HepG2 (cell line): ENCODE measurements around the gene WDFY1. TPM values are rescaled to one million over a fixed set of nuclear protein-coding genes. Genes with fewer than 3 reads are reported as not detected.

Experiments
- AKAP8 ChIP-seq: sonication (generic); formaldehyde crosslinking; IDR thresholded peaks from 2 replicates; pipeline ENCODE4 v1.5.1; 2020; ENCODE audit warnings: mild to moderate bottlenecking, missing genetic modification reagents
- ASH2L ChIP-seq: fragments of 300-600, 200-600 bp; sonication (generic); IDR thresholded peaks from 2 replicates; pipeline ENCODE4 v1.7.0; 2017; ENCODE audit warnings: low read depth, mild to moderate bottlenecking, moderate library complexity, mixed read lengths, low read length; ENCODE audit not compliant: insufficient read length
- FOSL2 ChIP-seq: sonication (generic); formaldehyde crosslinking; IDR thresholded peaks from 2 replicates; pipeline ENCODE4 v1.4.0; 2020; ENCODE audit warnings: missing genetic modification reagents
- KDM5B ChIP-seq: sonication (generic); formaldehyde crosslinking; IDR thresholded peaks from 2 replicates; pipeline ENCODE4 v1.4.0; 2020; ENCODE audit warnings: missing genetic modification reagents, mild to moderate bottlenecking, borderline replicate concordance
- KLF16 ChIP-seq, 2 experiments: sonication (generic) in 1 of 2; formaldehyde crosslinking in 1 of 2; IDR thresholded peaks; 2 replicates each; pipeline versions ENCODE4 v1.6.1 to v1.8.0; 2016 to 2023; ENCODE audit warnings: missing genetic modification reagents in 2 of 2, missing compliant biosample characterization in 1 of 2
- NONO ChIP-seq, 2 experiments: fragments of 450-650 bp in 1 of 2; sonication (generic) in 1 of 2; formaldehyde crosslinking in 1 of 2; IDR thresholded peaks in 1 of 2; conservative IDR thresholded peaks in 1 of 2; 2 replicates each; pipeline versions ENCODE4 v1.6.1 to v1.8.0; 2017 to 2022; ENCODE audit warnings: mild to moderate bottlenecking in 1 of 2, missing genetic modification reagents in 1 of 2, moderate library complexity in 1 of 2
- SRY ChIP-seq: sonication (generic); formaldehyde crosslinking; IDR thresholded peaks from 2 replicates; pipeline ENCODE4 v1.8.0; 2022; ENCODE audit warnings: mild to moderate bottlenecking, missing genetic modification reagents
- ZBTB20 ChIP-seq: sonication (generic); formaldehyde crosslinking; IDR thresholded peaks from 2 replicates; pipeline ENCODE4 v1.8.1; 2023; ENCODE audit warnings: missing genetic modification reagents, low read depth, mild to moderate bottlenecking, borderline replicate concordance
- ZNF12 ChIP-seq: sonication (generic); formaldehyde crosslinking; IDR thresholded peaks from 2 replicates; pipeline ENCODE4 v1.5.0; 2020; ENCODE audit warnings: missing genetic modification reagents
- polyA plus RNA-seq, 8 experiments: library from polyadenylated mRNA; depleted of rRNA in 3 of 8; stranded (reverse) in 7 of 8; unstranded in 1 of 8; fragments of >200 nt; fragmentation: Illumina TruSeq in 4 of 8; extraction: Trizol in 4 of 8; gene quantifications; 2 replicates each; pipeline versions ENCODE4 v1.2.1 to v1.2.3, GENCODE V29; 2011 to 2016; ENCODE audit warnings: low read depth in 4 of 8, missing spikeins in 1 of 8, mixed read lengths in 1 of 8; ENCODE audit not compliant: insufficient read depth in 1 of 8
- total RNA-seq, 5 experiments: library from RNA; depleted of rRNA; stranded (reverse); fragments of >200 nt; fragmentation: Illumina TruSeq; extraction: Trizol; gene quantifications; 2 replicates each; pipeline ENCODE4 v1.2.3, GENCODE V29; 2016; ENCODE audit warnings: low read depth in 1 of 5
- TF ChIP-seq, protein P1 (sequence below): IDR thresholded peaks from 2 replicates; pipeline ENCODE4 v1.6.1; 2016; ENCODE audit warnings: low read depth, borderline replicate concordance
- TF ChIP-seq, protein P2 (sequence below): sonication (generic); formaldehyde crosslinking; IDR thresholded peaks from 2 replicates; pipeline ENCODE4 v1.9.0; 2022; ENCODE audit warnings: missing genetic modification reagents, mild to moderate bottlenecking, borderline replicate concordance
- TF ChIP-seq, protein P3 (sequence below): sonication (generic); formaldehyde crosslinking; conservative IDR thresholded peaks from 2 replicates; pipeline ENCODE4 v1.4.0; 2020; ENCODE audit warnings: mild to moderate bottlenecking, missing genetic modification reagents, moderate library complexity
- TF ChIP-seq, protein P4 (sequence below): sonication (generic); formaldehyde crosslinking; IDR thresholded peaks from 2 replicates; pipeline ENCODE4 v1.9.0; 2021; ENCODE audit warnings: missing genetic modification reagents, borderline replicate concordance
- TF ChIP-seq, protein P5 (sequence below): sonication (generic); formaldehyde crosslinking; IDR thresholded peaks from 2 replicates; pipeline ENCODE4 v1.8.0; 2022; ENCODE audit warnings: mild to moderate bottlenecking, missing genetic modification reagents; ENCODE audit not compliant: insufficient replicate concordance
- TF ChIP-seq, protein P6 (sequence below): IDR thresholded peaks from 2 replicates; pipeline ENCODE4 v1.6.1; 2016; ENCODE audit warnings: control low read depth

WDFY1 gene
- total and polyA plus RNA-seq, 2 of the 13 experiments (the other 11 are each of a cell fraction or from before 2014, with no cell fraction given): 77.0 to 78.4 TPM

DNA sequence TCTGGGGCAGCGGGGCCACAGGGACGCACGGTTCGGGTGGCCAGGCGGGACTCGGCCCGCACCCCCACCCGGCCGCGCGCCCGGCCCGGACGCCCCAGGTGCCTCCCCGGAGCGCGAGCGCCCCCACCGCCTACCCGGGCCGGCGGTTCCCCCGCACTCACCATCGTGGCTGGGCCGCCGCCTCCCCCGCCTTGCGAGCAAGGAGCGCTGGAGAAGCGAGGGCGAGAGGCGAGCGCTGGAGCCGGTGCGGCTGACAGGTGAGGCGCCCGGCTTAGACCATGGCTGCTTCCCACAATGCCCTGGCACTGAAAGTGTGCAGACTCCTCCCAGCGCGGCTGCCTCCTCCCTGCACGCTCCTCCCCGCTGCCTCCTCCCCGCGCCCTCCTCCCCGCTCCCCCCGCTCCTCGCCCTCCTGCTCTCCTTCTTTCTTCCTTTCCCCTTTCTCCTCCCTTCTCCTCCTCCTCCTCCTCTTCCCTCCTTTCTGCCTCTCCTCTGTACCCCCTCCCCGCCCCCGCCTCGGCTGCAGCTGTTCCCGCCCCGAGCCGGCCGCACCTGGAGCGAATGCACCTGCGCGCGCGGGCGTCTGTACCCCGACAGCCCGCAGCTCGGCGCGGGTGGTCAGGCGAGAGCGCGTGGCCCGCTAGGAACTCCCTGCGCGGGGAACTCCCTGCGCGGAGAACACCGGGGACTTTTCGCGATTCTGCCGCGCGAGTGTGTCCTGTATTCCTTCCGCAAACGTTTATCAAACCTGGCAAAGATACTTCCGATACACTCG is 107.7 kb downstream of the WDFY1 start, which contains the start of gene AP1S3 (continued):
- TF ChIP-seq KDM5B (CRISPR knock-in tag): peak; percentile 56; the same call in 1 of the 2 replicates
- TF ChIP-seq, protein P1, sequence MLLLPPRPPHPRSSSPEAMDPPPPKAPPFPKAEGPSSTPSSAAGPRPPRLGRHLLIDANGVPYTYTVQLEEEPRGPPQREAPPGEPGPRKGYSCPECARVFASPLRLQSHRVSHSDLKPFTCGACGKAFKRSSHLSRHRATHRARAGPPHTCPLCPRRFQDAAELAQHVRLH: 0 out of 2 replicates have a peak, but pooled peaks have one; percentile 30
- TF ChIP-seq NONO (IDR thresholded peaks at IDR 0.05): no peak
- peak; percentile 46; the same call in 1 of the 2 replicates for TF ChIP-seq NONO (CRISPR knock-in tag; conservative IDR thresholded peaks at IDR 0.05)
- TF ChIP-seq SRY (CRISPR knock-in tag): no peak
- TF ChIP-seq FOSL2 (CRISPR knock-in tag): peak; percentile 10; the same call in 1 of the 2 replicates
- TF ChIP-seq, protein P2, sequence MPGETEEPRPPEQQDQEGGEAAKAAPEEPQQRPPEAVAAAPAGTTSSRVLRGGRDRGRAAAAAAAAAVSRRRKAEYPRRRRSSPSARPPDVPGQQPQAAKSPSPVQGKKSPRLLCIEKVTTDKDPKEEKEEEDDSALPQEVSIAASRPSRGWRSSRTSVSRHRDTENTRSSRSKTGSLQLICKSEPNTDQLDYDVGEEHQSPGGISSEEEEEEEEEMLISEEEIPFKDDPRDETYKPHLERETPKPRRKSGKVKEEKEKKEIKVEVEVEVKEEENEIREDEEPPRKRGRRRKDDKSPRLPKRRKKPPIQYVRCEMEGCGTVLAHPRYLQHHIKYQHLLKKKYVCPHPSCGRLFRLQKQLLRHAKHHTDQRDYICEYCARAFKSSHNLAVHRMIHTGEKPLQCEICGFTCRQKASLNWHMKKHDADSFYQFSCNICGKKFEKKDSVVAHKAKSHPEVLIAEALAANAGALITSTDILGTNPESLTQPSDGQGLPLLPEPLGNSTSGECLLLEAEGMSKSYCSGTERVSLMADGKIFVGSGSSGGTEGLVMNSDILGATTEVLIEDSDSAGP (CRISPR knock-in tag): peak; percentile 44
- TF ChIP-seq, protein P3, sequence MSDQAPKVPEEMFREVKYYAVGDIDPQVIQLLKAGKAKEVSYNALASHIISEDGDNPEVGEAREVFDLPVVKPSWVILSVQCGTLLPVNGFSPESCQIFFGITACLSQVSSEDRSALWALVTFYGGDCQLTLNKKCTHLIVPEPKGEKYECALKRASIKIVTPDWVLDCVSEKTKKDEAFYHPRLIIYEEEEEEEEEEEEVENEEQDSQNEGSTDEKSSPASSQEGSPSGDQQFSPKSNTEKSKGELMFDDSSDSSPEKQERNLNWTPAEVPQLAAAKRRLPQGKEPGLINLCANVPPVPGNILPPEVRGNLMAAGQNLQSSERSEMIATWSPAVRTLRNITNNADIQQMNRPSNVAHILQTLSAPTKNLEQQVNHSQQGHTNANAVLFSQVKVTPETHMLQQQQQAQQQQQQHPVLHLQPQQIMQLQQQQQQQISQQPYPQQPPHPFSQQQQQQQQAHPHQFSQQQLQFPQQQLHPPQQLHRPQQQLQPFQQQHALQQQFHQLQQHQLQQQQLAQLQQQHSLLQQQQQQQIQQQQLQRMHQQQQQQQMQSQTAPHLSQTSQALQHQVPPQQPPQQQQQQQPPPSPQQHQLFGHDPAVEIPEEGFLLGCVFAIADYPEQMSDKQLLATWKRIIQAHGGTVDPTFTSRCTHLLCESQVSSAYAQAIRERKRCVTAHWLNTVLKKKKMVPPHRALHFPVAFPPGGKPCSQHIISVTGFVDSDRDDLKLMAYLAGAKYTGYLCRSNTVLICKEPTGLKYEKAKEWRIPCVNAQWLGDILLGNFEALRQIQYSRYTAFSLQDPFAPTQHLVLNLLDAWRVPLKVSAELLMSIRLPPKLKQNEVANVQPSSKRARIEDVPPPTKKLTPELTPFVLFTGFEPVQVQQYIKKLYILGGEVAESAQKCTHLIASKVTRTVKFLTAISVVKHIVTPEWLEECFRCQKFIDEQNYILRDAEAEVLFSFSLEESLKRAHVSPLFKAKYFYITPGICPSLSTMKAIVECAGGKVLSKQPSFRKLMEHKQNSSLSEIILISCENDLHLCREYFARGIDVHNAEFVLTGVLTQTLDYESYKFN: 0 out of 2 replicates have a peak, but pooled peaks have one; percentile 17
- TF ChIP-seq, protein P4, sequence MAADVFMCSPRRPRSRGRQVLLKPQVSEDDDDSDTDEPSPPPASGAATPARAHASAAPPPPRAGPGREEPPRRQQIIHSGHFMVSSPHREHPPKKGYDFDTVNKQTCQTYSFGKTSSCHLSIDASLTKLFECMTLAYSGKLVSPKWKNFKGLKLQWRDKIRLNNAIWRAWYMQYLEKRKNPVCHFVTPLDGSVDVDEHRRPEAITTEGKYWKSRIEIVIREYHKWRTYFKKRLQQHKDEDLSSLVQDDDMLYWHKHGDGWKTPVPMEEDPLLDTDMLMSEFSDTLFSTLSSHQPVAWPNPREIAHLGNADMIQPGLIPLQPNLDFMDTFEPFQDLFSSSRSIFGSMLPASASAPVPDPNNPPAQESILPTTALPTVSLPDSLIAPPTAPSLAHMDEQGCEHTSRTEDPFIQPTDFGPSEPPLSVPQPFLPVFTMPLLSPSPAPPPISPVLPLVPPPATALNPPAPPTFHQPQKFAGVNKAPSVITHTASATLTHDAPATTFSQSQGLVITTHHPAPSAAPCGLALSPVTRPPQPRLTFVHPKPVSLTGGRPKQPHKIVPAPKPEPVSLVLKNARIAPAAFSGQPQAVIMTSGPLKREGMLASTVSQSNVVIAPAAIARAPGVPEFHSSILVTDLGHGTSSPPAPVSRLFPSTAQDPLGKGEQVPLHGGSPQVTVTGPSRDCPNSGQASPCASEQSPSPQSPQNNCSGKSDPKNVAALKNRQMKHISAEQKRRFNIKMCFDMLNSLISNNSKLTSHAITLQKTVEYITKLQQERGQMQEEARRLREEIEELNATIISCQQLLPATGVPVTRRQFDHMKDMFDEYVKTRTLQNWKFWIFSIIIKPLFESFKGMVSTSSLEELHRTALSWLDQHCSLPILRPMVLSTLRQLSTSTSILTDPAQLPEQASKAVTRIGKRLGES (CRISPR knock-in tag): no peak
- TF ChIP-seq AKAP8 (CRISPR knock-in tag): peak; percentile 44; the same call in 1 of the 2 replicates
- no peak for TF ChIP-seq ZNF12 (CRISPR knock-in tag)
- TF ChIP-seq, protein P5, sequence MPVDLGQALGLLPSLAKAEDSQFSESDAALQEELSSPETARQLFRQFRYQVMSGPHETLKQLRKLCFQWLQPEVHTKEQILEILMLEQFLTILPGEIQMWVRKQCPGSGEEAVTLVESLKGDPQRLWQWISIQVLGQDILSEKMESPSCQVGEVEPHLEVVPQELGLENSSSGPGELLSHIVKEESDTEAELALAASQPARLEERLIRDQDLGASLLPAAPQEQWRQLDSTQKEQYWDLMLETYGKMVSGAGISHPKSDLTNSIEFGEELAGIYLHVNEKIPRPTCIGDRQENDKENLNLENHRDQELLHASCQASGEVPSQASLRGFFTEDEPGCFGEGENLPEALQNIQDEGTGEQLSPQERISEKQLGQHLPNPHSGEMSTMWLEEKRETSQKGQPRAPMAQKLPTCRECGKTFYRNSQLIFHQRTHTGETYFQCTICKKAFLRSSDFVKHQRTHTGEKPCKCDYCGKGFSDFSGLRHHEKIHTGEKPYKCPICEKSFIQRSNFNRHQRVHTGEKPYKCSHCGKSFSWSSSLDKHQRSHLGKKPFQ (CRISPR knock-in tag): no peak
- TF ChIP-seq, protein P6, sequence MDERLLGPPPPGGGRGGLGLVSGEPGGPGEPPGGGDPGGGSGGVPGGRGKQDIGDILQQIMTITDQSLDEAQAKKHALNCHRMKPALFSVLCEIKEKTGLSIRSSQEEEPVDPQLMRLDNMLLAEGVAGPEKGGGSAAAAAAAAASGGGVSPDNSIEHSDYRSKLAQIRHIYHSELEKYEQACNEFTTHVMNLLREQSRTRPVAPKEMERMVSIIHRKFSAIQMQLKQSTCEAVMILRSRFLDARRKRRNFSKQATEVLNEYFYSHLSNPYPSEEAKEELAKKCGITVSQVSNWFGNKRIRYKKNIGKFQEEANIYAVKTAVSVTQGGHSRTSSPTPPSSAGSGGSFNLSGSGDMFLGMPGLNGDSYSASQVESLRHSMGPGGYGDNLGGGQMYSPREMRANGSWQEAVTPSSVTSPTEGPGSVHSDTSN (CRISPR knock-in tag): no peak
- peak; percentile 71 for TF ChIP-seq ASH2L
- peak in 1 of 2 experiments; percentile 50; a peak in 1 of 4 replicates for TF ChIP-seq KLF16 (CRISPR knock-in tag; IDR thresholded peaks at IDR 0.05)
- TF ChIP-seq ZBTB20: no peak
